MG63 (cell line): ENCODE measurements around the gene TNFRSF1A. TPM values are rescaled to one million over a fixed set of nuclear protein-coding genes. Genes with fewer than 3 reads are reported as not detected.
"Not testable (repeated sequence)": the region's sequence is repeated elsewhere in the genome, so short reads cannot be mapped to it uniquely, and the experiment has no call there.

Experiments used
- DNase-seq: peaks from one replicate; pipeline ENCODE4 v3.0.0-alpha.2; 2020
- H3K27me3 ChIP-seq: fragments of 250-450 bp; sonication (Bioruptor Pico); 2 replicates; pipeline ENCODE4 v1.5.1; 2020; ENCODE audit warnings: mild to moderate bottlenecking, moderate library complexity
- H3K36me3 ChIP-seq: fragments of 250-450 bp; sonication (Bioruptor Pico); 2 replicates; pipeline ENCODE4 v1.5.1; 2020; ENCODE audit warnings: mild to moderate bottlenecking, moderate library complexity
- H3K4me3 ChIP-seq: fragments of 250-450 bp; sonication (Bioruptor Pico); 2 replicates; pipeline ENCODE4 v1.5.1; 2020; ENCODE audit warnings: mild to moderate bottlenecking, moderate library complexity
- H3K9me3 ChIP-seq: fragments of 250-450 bp; sonication (Bioruptor Pico); 2 replicates; pipeline ENCODE4 v1.5.1; 2020; ENCODE audit warnings: mild to moderate bottlenecking, moderate library complexity
- total RNA-seq: library from RNA; depleted of rRNA; stranded (reverse); fragments of >200 nt; shearing (Covaris generic); gene quantifications from 2 replicates; pipeline ENCODE4 v1.2.3, GENCODE V29; 2014; ENCODE audit warnings: low replicate concordance

Gene TNFRSF1A
- total RNA-seq, 1 experiment from 2014 or later: 181 TPM

DNA sequence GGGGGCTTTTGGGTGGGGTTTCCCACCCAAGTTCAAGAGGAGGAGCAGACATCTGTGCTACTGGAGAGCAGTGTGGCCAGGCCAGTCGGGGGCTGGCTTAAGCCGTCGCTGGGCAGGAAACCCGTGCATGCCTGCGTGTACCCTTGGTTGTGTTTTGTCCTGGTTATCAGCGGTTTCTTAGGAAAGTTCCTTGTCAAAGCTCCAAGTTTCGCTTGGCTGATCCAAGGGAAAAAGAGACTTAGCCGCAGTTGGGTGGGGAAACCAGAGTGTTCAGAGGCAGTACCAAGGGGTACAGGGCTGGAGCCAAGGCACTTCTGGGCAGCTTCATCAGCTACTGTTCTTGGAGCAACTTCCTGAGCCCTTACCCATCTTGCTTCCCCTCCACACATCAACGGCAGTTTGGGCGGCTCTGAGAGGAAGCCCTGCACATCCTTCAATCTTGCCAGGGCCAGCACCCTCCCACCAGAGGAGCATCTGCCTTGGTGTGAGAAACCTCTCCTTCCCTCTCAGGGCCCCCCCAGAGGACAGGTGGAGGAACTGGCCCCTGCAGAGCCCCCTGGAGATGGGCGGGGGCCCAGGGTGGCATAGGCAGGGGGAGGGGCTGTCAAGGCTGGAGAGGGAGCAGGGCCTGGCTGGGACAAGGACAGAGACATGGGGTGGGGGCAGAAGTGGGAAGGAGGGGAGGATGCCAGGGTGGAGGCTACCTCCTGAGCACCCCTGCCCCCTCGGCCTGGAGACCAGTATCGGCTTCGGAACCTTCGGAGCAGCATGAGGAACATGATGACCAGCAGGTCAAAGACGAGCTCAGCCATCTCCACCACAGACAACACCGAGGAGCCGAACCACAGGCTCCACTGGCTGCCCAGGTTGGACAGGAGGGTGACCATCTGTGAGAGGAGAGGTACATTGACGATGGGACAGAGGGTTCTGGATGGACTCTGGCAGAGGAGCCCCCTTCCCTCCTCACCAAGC is 5.8 kb upstream of the TNFRSF1A start:
- H3K9me3 ChIP-seq: no peaks in the 10 kb centered on the region
- no peak for DNase-seq
- H3K27me3 ChIP-seq: no peaks in the 10 kb centered on the region
- H3K4me3 ChIP-seq: no peak overlapping the region
- no peaks in the 10 kb centered on the region for H3K36me3 ChIP-seq

DNA sequence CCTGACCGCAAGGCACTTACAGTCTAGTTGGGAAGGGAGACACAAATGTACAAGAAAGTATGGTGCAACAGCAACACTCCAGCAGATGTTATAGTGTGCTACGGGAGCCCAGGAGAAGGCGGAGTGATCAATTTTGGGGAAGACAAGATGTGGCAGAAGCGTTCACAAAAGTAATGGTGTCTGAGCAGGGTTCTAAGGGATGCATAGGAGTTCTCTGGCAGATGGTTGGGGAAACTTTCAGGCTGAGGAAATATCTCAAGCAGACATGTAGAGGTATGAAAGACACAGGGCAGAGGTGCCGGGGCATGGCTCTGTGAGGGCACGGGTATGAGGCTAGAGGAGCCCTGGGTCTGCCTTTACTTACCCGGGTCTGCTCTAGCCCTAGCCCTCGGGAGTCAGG is 5.1 kb upstream of the TNFRSF1A start:
- Histone ChIP-seq H3K36me3 (no peaks in the 10 kb centered on the region), H3K27me3 (no peaks in the 10 kb centered on the region), H3K9me3 (no peaks in the 10 kb centered on the region), H3K4me3 (no peak overlapping the region)
- no peak for DNase-seq

DNA sequence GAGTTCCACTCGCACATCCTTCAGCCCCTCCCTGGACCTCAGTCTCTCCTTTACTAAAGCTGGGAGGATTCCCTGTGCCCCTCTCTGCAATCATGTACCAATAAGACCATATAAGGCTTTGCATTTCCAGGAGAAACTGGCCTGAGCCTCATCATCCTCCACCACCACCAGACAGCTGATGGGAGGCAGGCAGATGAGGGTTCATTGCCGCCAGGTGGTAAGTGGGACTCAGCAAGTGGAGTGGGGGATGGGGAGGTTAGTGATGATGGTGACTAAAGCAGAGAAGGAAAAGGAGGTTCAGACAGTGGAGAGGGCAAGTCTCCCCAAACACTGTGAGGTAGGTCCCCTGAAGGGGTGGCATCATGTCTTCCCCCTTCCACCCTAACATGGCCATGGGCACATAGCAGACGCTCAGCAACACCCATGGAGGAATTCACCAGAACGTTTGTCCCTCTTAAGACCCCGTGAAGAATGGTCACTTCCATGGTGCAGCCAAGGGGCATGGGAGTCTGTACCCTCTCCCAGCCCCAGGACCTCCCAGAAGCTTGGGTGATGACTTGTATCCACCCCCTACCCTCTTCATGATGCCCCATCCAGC is 4.5 kb upstream of the TNFRSF1A start:
- Histone ChIP-seq H3K27me3 (no peaks in the 10 kb centered on the region), H3K4me3 (no peak overlapping the region), H3K36me3 (peaks cover 5% of the 10 kb centered on the region; the same call in 1 of the 2 replicates), H3K9me3 (no peaks in the 10 kb centered on the region)
- no peak for DNase-seq

DNA sequence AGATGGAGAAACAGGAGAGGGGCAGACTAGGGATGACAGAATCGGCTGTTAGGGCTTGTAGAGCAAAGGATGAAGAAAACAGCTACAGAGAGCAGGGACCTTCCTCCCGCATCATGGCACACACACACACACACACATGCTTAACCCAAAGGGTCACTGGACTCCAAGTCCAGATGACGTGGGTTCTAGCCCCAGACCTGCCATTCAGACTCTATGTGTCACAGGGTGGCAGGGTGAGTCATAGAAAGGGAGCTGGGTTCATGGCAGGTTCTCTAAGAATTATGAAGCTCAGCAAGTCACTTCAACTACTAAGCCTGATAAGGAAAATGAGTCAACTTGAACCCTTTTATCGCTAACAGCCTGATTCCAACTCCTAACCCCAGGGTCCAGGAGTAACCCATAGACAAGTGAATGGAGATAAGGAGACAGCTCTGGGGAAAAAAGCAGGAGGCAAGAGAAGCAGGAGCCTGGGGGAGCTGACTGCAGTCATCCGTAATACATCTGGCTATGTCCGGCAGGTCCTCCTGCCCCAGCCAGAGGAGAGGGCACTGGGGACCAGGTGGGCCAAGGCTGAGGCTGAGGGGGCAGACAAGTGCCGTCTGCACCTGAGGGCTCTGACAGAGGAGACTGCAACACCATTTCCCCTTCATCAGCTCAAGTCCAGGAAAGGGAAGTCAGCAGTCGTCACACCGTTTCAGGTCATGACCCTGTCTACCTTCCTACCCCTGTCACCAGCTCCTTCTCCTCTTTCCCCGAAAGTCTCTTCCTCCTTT is 3.6 kb upstream of the TNFRSF1A start:
- DNase-seq: peak; percentile 87
- H3K4me3 ChIP-seq: no peak overlapping the region
- H3K9me3 ChIP-seq: no peaks in the 10 kb centered on the region
- H3K36me3 ChIP-seq: peaks cover 13% of the 10 kb centered on the region
- no peaks in the 10 kb centered on the region for H3K27me3 ChIP-seq

DNA sequence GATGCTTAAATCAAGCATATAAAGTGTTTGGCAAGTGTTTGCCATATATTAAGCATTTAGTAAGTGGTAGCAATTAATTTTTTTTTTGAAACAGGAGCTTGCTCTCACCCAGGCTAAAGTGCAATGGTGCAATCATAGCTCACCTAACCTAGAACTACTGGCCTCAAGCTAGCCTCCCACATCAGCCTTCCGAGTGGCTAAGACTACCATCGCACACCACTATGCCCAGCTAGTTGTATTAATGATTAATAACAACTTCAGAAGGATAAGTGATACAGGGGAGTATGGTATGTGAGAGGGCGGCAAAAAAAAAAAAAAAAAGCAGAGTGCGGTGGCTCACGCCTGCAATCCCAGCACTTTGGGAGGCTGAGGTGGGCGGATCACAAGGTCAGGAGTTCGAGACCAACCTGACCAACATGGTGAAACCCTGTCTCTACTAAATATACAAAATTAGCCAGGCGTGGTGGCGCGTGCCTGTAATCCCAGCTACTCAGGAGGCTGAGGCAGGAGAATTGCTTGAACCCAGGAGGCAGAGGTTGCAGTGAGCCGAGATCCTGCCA is 2.3 kb upstream of the TNFRSF1A start:
- H3K36me3 ChIP-seq: peaks cover 27% of the 10 kb centered on the region
- not testable (repeated sequence) for H3K9me3 ChIP-seq, DNase-seq, H3K27me3 ChIP-seq, H3K4me3 ChIP-seq

DNA sequence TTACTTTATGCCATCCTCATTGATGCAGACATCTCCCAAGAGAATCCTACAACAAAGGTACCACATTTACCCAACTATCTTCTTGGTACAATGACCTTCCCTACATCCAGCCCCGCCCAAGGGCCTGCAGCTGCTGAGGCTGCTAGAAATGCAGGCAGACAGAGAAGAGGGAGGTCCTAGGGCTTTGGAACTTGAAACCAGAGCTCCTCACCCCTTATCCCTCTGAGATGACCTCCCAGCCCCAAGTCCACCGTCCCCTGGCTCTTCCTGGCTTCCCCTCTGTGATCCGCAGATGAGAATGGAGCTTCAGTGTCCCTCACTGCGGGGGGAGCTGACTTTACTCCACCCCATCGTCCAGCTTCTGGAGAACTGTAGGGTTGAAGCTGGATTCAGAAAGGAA is 1.6 kb upstream of the TNFRSF1A start:
- no peak for DNase-seq
- H3K4me3 ChIP-seq: no peak overlapping the region

DNA sequence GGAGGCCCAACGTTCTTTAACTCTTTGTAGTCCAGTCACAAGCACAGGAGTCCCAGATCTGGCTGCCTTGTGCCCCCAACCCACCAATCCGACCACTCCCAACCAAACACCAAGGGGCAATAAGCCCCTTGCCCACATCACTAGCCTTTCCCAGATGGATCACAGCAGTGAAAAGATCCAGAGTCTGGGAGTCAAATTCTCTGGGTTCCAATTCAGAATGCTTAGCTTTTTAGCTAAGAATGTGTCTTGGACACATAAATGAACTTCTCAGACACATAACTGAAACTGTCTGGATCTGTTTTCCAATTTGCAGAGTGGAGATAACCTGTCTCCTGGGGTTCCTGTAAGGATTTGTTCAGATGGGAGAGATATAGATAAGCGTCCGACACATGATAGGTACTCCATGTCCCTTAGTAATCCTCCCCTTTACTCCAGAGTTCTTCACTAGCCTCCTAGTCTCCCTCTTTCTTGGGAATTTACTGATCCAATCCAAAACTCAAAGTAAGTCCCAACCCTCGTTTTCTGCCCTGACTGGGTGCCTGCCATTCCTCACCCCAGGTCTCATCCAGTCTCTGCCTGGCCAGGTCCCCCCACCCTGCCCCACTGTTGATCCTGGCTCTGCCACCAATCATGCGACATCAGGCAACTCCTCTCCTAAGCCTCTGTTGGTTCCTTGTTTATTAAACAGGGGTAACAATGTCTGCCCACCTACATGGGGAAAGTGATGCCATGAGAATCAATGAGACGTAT is 439 bp upstream of the TNFRSF1A start:
- H3K27me3 ChIP-seq: no peaks in the 10 kb centered on the region
- H3K4me3 ChIP-seq: peak overlapping the region; percentile 99
- no peak for DNase-seq
- H3K36me3 ChIP-seq: peaks cover 37% of the 10 kb centered on the region
- H3K9me3 ChIP-seq: no peaks in the 10 kb centered on the region

More for the DNA sequence above, 1.6 kb upstream of the TNFRSF1A start:
- Histone ChIP-seq H3K9me3 (no peaks in the 10 kb centered on the region), H3K36me3 (peaks cover 33% of the 10 kb centered on the region), H3K27me3 (no peaks in the 10 kb centered on the region)

DNA sequence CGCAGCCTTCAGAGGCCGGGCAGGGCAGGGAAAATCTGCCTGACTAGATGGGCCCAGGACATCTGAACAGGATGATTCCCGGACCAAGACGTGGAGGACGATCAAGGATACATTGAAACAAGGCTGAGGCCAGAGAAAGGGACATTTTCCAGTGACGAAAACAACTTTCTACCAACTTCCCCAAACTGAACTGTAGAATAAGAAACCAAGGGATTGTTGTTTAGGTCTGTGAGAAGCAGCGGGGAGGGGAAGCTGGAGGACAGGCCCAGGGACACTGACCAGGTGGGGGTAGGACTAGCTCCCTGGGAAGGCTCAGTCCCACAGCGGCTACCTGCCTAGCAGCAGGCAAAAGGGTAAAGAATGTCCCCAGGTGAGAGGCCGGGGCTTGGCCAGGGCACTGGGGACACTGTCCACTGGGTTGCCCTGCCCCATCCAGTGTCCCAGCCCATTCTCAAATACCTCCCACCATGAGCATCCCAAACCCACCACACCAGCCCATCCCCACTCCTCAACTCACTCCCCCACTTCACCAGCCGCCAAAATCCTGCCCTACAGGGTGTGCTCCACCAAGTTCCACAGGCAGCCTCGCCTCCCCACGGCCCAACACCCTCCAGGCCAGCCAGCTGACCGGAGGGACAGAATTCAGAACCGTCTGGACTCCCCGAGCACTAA is 995 bp downstream of the TNFRSF1A start:
- DNase-seq: no peak
- Histone ChIP-seq H3K4me3 (peak overlapping the region; percentile 99), H3K9me3 (no peaks in the 10 kb centered on the region), H3K27me3 (no peaks in the 10 kb centered on the region), H3K36me3 (peaks cover 42% of the 10 kb centered on the region)

DNA sequence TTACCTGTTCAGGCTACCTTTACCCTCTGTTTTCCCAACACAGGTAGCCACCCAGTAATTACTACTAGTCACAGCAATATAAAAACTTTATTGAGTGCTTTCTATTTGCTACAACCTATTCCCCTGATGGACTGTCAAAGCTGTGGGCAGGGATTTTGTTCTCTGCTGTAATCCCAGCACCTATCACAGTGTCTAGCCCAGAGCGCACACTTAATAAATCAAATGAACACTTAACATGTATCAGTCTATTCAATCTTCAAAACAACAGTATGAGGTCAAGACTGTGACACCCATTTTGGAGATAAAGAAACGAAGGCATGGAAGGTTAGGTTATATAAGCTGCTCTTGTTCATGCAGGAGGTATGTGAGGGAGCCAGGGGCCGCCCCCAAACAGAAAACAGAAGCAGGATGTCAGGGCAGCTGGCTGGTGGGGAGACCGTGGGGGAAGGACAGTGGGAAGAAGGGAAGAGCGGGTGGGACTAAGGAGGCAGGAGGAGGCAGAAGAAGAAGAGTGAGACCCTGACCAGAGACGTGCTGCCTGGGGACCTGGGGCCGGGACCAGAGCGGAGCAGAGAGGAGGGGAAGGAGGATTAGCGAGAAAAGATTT is 1.7 kb downstream of the TNFRSF1A start:
- peak overlapping the region; percentile 99 for H3K4me3 ChIP-seq
- H3K27me3 ChIP-seq: no peaks in the 10 kb centered on the region
- DNase-seq: peak; percentile 61
- H3K36me3 ChIP-seq: peaks cover 46% of the 10 kb centered on the region
- H3K9me3 ChIP-seq: no peaks in the 10 kb centered on the region

DNA sequence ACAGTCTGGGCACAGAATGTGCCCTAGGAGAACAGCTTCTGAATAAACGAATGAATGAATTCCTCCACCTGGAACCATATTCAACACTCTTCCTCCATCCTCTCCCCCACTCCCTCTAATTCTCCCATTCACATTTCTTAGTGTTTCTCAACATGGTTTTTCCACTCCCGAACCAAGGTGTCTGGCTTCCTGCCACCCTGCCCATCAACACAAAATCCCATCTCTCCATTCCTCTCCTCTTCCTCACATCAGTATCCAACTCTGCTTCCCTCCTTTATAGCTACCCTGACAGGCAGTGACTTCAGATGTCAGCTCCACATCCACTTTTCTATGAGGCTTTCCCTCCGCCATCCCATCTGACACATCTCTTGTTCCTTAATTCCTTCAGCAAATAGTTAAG is 2.9 kb downstream of the TNFRSF1A start:
- Histone ChIP-seq H3K27me3 (no peaks in the 10 kb centered on the region), H3K36me3 (peaks cover 58% of the 10 kb centered on the region), H3K9me3 (no peaks in the 10 kb centered on the region), H3K4me3 (peak overlapping the region; percentile 99)
- DNase-seq: no peak

DNA sequence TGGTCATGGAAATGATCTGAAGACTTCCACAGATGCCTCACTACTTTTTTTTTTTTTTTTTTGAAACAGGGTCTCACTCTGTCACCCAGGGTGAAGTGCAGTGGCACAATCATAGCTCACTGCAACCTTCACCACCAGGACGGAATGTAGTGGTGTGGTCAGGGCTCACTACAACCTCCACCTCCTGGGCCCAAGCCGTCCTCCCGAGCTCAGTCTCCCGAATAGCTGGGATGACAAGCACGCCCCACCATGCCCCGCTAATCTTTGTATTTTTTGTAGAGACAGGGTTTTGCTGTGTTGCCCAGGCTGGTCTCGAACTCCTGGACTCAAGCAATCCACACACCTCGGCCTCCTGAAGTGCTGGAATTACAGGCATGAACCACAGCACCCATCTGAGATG is 3.3 kb downstream of the TNFRSF1A start:
- not testable (repeated sequence) for H3K9me3 ChIP-seq, DNase-seq, H3K27me3 ChIP-seq
- Histone ChIP-seq H3K36me3 (peaks cover 62% of the 10 kb centered on the region), H3K4me3 (peak overlapping the region; percentile 99; the same call in 1 of the 2 replicates)

DNA sequence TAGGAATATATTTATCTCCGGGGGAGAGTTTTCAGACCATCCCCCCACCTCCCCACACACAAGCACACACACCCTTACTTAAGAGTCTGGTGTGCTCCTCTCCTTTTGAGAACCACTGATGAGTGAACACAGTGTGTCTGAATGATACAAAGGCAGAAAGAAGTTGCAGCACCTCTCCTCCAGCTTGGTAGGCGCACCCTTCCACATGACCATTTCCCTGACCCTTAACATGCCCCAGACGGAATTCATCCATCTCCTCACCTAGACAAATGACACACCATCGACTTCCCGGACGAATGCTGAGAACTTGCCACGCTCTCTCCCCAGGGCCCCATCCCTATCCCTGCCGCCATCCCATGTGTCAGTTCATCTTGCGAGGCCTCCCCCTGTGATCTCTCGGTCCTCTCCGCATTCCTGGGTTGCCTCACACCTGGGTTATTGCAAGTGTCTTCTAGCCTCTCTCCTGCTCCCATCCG is 3.9 kb downstream of the TNFRSF1A start:
- Histone ChIP-seq H3K27me3 (no peaks in the 10 kb centered on the region), H3K36me3 (peaks cover 67% of the 10 kb centered on the region), H3K4me3 (peak overlapping the region; percentile 39; the same call in 1 of the 2 replicates), H3K9me3 (no peaks in the 10 kb centered on the region)
- no peak for DNase-seq

DNA sequence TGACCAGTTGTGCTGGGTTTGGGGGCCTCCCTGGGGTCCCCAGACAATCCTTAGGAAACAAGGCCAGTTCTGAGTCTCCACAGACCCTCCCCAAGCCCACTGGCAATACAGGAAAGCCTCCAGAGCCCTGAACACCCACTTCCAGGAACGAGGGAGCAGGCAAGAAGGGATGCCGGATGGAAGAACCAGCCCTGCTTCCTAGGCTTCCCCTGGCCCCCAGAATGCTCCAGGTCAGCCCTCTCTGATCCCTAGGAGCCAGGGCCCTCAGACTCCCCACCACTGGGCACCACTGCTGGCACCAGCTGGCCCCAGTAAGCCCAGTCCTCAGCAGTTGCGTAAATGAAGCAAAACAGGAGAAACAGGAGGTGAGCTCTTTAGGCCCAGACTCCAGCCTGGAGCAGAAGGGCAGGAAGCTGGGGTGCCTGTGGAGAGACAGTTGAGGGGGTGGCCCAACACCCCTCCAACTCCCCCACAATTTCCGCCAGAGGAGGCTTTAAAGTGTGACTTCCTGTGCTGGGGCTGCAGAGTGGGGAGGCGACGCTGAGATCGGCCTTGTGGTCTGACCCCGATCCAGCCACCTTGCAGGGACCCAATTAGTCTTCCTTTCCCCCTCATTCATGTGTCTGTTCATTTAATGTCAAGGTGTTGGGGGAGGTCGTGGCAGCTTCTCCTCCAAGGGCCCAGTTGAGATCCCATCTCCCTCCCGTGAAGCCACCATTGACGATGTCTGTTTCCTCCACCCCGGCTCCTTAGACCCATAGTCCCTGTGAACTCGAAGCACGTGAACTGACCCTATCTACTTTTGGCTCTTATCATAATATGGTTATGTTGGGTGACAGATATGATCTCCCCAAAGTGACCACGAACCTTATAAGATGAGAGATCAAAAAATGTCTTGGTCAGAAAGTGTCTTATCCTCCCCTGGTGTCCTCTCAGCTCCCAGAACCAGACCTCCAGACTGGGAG is 4.7 kb downstream of the TNFRSF1A start:
- peak; percentile 61 for DNase-seq

More for the DNA sequence above, 4.7 kb downstream of the TNFRSF1A start:
- Histone ChIP-seq H3K4me3 (peak overlapping the region; percentile 39), H3K36me3 (peaks cover 74% of the 10 kb centered on the region), H3K27me3 (no peaks in the 10 kb centered on the region), H3K9me3 (no peaks in the 10 kb centered on the region)
